Fibroblast of skin of right biceps (primary cell): ENCODE measurements around the gene LHFPL3.
"Not testable (repeated sequence)": the region's sequence is repeated elsewhere in the genome, so short reads cannot be mapped to it uniquely, and the experiment has no call there.

Source experiments
- DNase-seq: peaks from one replicate; pipeline ENCODE4 v3.0.0-alpha.2; 2013

LHFPL3 gene

DNA sequence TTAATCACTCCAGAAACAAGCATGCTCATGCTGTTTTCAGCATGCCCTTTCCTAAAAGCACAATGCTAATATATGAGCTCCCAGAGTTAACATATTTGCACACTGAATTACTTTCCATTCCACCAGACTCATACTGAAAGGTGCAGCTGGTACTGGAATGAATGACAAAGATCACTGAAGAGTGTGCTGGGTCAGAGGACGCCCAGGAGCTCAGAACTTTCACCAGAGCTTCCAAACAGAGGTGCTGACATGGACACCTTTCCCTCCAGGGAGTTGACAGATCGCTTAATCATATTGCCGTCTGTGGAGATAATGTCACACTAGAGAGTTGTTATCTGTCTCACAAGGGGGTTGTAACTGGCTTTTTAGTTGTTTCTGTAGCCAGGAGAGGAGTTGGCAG, 292.9 kb downstream of the LHFPL3 start:
- no peak for DNase-seq

DNA sequence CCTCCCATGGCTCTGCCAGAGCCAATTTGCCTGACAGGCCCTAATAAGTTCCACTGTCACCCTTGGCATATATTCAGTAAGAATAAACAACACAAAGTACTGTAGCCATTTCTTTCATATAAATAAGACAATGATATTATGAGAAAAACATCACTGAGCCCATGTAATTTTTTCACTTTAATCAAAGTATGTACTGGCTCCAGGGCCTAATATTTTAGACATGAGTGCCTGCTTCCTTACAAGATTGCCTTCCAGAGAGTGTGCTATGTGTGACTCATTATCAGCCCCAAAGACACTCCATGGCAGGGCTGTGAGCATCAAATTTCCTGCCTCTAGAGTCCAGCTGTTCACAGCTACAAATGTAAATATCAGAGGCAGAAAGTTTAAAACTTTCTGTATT, 297.6 kb downstream of the LHFPL3 start:
- no peak for DNase-seq

DNA sequence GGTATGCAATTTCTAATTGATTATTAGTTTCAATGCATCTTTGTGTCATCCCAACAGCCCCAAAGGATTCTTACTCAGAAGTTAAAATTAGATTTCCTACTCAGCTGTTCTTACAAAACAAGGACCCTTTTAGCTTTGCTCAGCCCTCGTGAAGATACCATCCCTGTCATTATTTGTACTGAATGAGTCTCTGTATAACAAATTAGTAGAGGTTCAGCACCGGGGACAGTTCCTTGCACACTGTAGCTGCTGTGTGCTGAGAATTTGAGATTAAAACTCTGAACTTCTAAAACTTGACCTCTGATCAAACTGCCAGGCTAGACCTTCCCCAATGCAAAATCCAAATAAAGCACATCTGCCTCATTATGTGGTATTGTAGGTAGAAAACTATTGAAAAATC, 299.1 kb downstream of the LHFPL3 start:
- peak; percentile 36 for DNase-seq

DNA sequence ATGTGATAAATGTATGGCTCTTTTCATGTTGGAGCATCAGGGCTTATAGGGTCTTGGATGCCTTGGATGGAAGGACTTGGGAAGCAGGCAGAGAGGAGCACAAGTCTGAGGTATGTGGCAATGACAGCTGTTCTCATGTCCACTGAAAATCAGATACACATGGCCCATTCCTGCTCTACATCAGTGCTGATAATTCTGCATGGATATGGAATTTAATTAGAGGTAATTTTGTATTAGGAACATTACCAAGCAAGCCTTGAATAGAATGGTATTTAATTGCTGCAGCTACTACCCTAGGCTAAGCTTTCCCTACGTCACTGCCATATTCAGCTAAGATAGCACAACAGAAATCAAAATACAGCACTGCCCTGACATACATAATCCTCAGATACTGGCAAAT, 299.6 kb downstream of the LHFPL3 start:
- DNase-seq, result no peak

DNA sequence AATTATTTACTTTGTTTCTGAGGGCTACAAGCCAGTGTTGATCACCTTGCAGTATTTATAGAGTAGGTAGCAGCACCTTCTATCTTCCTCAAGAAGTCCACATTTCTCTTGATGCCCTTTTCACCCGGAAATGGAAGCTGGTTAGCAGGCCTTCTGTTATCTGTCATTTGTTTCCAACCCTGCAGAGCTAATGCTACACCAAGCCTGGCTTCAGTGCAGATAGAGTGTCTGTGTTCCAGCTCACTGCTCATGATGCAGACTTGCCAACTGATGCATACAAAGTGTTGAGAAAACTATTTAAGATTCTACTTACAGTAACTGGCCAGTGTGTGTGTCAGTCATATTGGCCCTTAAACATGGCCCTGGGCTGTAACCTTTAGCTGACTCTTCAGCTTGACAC, 301.0 kb downstream of the LHFPL3 start:
- no peak for DNase-seq

DNA sequence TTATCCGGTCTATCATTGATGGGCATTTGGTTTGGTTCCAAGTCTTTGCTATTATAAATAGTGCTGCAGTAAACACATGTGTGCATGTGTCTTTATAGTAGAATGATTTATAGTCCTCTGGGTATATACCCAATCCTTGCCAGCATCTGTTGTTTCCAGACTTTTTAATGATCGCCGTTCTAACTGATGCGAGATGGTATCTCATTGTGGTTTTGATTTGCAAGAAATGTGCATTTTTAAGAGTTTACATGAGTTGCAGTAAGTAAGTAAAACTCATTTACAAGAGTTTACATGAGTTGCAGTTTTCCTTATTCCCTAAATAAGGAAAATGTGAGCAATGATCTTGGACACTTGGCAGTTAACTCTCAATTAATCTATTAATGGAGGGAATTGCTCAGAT, 312.1 kb downstream of the LHFPL3 start:
- DNase-seq, result no peak

DNA sequence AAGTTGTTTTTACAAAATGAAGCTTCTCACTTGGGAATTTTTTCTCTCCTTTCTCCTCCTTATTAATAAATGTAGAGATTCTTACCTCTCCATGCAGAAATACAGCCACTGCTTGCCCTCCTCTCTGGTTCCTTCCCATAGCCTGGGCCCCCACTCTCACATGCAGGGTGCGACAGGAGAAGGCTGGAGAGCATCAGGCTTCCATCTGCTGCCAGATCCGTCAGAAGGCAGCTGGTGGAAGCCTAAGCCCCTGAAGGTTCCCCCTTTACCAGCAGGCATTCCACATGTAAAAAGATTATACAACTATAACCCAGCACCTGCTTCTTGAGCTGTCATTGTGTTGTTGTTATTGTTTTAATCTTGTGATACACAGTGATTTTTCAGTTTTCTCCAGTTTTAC, 314.2 kb downstream of the LHFPL3 start:
- no peak for DNase-seq

DNA sequence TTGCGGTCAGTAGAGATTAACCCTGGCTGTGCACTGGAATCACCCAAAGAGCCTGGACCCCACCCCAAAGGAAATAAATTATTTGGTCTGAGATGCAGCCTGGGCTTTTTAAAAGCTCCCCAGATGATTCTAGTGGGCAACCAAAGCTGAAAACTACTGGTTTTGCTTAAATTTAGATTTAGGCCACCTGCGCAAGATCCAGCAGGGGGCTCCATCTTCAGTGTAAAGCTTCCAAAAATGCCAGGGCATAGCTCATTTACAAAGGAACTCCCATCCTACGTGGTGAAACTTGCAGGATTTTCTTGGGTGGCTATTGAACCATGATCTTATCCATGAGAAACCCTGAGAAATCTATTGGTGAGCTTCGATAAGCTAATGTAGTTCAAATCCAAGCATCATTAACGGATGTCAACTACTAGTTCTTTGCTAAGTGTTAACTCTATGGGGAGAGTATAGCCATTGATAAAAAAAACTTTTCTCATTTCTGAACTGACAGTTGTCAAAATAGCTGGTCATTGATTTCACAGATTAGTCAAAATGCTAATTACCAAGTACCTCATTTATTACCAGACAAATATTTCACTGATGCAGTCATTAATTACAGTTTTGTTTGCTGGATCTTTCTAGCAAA, 315.3 kb downstream of the LHFPL3 start:
- no peak for DNase-seq

DNA sequence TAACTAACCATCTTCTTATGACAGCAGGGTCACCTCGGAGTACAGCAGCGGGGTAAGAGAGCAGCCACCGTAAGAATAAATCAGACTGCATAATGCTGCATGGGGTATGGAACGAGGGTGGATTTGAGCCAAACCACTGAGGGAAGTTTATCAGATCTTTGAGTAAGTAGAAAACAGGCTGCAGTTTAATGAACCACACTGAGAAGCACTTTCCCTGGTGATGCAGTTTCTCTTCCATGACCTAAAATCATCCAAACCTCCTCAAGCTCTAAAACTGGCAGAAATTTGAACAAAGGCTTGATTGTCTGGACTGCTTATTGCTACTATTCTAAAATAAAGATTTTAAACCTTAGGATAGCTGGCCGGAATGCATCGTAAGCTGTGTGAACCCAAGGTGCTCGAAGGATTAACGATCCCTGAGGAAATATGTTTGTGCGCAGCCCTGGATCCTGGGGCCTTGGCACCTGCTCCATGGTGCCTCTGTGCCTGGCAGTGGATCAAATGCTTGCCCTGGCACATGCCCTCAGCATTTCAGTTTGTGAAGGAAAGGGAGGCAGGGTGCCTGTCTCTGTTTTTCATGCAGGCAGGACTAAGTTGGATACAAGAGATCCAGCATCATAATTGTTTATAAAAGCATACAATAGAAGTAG, 322.7 kb downstream of the LHFPL3 start:
- DNase-seq, result no peak

DNA sequence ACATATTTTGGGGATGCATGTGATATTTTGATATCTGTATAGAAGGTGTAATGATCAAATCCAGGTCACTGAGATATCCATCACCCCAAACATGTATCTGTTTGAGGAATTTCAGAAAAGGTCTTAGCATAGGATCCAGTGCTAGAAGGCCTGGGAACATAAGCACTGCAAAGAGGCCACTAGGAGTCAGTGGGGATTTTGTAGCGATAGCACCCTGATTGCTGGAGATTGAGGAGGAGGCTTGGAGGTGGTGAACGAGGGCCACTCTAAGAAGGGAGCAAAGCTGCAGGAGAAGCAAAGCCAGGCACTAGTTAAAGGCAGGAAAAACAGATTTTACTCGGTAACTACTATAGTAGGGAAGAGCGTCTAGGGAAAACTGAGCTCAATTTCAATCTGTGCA, 324.0 kb downstream of the LHFPL3 start:
- DNase-seq, result no peak

DNA sequence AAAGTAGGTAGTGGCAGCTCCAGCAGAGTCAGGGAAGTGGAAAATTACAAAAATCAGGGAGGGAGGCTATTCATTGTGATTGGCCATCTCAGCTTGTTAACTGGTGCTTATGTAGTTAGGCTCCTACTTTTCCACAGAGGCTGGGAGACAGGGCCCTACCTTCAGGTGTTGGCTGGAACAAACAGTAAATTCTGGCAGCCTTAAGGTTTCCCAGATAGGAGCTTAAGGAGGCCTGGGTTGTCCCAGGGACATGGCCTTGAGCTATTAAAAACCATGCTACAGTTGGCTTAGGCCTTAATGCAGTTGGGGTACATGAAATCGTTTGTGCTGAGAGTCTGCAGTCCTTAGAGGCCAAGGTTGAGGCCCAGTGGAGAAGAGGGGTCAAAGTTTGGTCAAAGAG, 324.5 kb downstream of the LHFPL3 start:
- no peak for DNase-seq

DNA sequence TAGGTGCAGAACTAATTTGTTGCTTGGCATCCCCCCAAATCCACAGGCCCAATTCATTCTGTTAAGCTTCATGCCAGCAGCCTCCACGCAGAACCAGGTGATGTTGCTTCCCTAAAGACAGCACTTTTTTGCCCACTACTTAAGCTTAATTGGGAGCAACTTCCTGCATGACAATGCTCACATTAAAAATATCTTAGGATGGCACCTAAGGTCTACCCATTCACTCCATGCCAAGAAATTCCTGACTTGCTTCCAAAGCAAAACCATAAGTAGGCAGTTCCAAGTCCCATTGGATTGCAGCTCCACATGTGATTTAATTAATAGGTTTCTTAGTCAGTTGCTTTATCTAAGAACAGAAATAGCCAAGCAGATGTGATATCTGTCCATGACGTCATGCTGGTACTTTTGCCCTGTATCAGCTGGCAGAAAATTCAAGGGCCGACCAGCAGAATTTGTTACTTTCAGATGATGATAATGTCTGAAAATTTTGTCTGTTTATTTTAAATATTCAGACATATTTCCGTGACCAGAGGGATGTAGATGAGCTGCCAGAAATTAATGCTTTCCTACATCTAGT, 325.5 kb downstream of the LHFPL3 start:
- DNase-seq, result no peak

DNA sequence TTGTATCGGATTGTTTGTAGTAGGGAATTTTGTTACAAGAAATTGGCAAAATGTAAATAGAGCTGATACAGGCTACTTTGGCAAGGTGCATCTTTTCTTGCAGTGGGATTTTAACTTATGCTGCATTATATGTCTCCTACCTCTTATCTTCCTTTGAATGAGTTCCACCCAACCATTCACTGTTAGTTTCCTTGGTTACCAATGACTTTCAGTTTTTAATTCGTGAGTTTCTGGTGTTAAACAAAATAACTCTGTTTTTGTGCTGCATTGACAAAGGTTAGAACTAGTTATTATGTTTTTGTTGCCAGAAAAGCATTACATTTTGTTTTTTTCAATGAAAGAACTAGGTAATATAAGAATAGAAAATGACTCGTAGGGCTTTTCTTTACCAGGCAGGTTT, 327.2 kb downstream of the LHFPL3 start:
- DNase-seq, result no peak

DNA sequence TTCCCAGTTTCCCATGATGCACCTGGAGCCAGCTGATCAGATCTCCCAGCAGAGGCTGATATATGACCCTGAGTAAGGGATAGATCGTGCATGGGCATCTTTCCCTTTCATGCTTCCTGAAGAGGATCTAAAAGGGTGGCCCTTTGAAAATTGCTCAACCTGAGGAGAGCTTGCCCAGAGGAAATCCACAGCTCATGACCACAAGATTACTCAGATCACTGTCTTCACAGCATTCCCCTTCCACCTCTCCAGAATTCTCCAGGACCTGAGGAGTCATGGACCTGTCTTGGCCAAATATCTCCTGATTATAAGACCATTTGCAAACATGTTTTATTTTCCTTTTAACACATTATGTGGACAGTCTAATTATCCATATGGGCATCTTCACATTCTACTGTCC, 328.1 kb downstream of the LHFPL3 start:
- DNase-seq, result no peak

DNA sequence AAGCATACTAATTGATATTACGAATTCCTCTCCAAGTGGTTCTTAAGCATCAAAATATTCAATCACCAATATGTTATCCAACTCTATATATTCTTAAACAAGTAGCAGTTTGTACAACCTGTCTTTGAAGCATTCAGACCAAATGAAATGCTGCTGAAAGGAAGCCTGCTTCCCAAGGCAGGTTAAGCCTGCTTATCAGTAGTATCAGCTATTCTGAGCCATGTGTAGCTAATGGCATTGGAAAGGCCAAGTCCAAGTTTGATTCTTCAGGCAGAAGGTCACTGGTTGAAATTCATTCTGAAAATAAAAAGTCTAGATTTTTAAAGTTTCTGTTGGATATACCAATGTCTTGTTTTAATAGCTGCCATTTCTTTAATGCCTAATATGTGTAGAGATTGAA, 328.7 kb downstream of the LHFPL3 start:
- DNase-seq, result no peak

DNA sequence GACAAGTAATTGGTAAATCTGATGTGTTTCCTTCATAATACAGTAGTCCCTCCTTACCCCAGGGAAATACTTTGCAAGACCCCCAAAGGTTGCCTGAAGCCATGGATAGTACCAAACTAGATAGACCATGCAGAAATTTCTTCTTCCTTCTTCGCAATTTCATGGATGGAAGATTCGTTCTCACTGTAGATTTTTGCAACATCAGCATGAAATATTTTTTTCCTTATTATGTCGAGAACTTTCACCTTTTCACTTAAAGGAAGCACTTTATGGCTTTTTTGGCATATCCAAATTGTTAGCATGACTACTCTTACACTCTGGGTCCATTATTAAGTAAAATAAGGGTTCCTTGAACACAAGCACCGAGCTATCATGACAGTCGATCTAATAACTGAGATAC, 333.2 kb downstream of the LHFPL3 start:
- no peak for DNase-seq

DNA sequence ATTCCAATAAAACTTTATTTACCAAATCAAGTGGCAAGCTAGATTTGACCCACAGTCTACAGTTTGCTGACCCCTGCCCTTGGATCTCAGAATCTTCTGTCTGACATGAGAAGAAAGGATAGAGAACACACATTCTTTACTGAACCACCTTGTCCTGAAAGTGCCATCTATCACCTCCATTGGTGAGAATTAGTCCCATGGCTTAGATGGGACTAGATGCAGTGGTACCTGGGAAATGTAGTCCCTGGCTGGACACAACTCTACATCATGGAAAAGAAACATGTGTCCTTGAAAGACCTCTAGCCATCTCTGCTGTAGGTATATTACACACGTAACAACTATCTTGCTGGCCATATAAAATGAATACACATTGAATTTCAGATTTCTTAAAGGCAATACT, 336.2 kb downstream of the LHFPL3 start:
- DNase-seq, result no peak

DNA sequence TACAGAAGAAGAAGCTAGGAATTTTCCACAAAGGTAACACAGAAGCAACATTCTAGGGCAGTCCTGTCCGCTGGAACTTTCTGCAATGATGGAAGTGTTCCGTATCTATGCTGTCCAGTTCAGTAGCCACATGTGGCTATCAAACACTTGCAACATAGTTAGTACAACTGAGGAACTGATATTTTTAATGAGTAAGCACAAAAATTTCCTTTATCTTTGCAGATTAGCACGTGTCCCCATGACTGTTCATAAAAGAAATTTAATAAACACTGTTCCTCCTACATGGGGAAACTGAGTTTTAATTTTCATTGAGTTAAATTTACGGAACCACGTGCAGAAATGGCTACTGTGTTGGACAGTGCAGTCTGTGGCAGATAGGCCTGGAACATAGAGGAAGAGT, 349.2 kb downstream of the LHFPL3 start:
- DNase-seq, result no peak

DNA sequence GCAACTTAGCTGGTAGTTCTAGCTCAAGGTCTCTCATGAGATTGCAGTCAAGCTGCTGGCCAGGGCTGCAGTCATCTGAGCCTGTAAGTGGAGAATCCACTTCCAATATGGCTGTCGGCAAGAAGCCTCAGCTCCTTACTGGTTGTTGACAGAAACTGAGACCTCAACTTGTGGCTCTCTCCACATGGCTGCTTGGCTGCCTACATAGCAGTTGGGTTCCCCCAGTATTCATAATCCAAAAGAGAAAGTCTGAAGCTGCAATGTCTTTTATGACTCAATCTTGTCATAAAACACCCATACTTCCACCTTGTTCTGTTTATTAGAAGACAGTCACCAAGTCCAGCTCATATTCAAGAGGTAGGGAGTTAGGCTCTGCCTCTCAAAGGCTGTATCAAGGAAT, 350.7 kb downstream of the LHFPL3 start:
- DNase-seq, result no peak

DNA sequence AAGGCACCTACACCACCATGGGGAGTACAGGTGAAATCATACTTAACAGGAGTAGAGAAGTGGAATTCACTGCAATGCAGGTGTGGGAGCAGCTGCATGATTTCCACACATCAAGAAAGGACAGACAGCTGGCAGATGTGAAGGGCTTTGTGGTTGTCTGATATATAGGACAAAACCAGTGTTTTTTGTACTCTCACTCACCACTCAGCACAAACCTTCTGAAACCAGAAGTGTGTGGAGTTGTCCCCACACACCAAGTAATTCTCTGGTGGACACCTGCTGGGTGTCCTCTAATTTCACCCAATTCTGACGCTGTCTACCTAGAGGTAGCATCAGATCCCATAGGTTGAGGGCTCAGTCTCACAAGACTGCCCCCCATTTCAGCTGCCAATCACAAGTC, 357.9 kb downstream of the LHFPL3 start:
- DNase-seq, result no peak

DNA sequence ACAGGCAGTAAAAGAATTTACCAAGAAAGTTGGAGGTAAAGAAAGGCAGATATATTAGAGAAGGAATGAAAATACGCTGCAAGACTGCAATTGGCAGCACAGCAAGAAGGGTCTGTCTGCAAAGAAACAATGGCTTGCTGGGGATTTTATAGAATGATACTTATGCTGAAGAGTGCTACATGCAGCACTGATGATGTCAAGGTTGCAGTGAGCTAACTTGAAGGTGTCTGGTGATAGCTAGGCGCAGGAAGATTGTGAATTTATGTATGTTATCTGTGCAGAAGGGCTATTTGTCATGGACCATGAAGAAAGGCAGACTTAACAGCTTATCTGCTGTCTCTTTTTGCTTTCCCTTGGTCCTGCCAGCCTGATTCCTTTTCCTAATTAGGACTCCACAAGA, 366.3 kb downstream of the LHFPL3 start:
- no peak for DNase-seq

DNA sequence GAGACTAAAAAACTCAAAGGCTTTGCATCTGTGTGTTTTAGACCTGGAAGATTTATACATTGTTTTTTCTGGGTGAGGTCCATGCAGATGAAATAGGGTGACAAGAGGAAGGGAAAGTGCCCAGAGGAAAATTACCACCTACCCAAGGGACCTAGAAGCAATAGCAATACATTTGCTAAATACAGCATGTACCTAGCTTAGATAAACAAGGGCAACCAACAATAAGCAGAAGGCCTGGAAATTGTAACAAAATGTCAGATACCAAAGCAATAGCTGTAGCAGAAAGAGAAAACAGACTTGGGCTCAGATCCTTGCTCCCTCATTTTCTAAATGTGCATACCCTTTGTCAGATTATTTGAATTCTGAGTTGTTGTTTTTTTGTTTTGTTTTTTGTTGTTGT, 367.2 kb downstream of the LHFPL3 start:
- no peak for DNase-seq

DNA sequence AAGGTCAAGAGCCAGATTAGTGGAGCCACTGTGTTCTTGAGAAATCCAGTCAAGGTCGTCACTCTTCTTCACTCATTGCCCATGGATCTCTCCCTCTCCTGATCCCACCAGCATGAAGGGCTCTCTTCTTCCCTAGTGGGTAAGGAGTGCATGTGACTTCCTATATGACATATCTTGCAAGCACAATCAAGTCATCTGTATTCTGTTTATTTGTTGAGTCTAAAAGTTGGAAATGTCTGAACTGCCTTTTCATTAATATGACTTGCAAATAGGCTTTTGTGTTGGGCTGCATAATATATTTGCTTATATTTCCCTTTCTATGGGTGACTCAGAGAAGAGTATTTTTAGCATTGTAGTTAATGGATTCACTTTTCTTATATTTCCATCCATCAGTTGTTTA, 371.9 kb downstream of the LHFPL3 start:
- no peak for DNase-seq

DNA sequence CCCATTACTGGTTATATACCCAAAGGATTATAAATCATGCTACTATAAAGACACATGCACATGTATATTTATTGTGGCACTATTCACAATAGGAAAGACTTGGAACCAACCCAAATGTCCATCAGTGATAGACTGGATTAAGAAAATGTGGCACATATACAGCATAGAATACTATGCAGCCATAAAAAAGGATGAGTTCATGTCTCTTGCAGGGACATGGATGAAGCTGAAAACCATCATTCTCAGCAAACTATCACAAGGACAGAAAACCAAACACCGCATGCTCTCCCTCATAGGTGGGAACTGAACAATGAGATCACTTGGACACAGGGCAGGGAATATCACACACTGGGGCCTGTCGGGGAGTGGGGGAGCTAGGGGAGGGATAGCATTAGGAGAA, 392.6 kb downstream of the LHFPL3 start:
- DNase-seq, result not testable (repeated sequence)

DNA sequence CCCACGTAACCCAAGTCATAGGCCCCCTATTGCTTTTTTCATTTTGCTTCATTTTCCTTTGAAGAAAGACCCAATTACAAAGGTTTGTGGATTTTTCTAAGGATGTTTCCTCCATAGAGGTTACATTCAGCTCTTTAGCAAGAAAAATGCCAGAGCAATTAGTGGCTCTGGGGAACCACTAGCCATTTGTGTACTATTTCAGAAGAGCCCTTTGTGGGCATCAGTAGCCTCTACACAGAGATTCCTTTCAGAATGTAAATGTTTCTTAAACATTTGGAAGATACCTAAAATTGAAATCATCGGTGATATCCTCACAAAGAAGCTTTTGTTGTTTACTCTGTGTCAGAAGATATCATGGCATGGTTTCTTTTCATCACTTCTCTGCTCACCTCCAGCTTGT, 394.6 kb downstream of the LHFPL3 start:
- DNase-seq, result no peak
